ENCODE data around the gene MYL2. TPM values are rescaled to one million over a fixed set of nuclear protein-coding genes. Genes with fewer than 3 reads are reported as not detected.

MYL2 gene
- total and polyA plus RNA-seq, 9 of the 15 experiments (the other 6 are each of a cell fraction or from before 2014, with no cell fraction given) = not detected

- TF ChIP-seq REST (IDR thresholded peaks at IDR 0.05; ENCODE audit: borderline replicate concordance) (0 out of 2 replicates have a peak, but pooled peaks have one; percentile 3), REST (CRISPR knock-in tag; IDR thresholded peaks at IDR 0.05; ENCODE audit: low read depth) (no peak), ZNF23 (CRISPR knock-in tag; IDR thresholded peaks at IDR 0.05) (peak; percentile 79), ZBTB17 (CRISPR knock-in tag; IDR thresholded peaks at IDR 0.05) (peak; percentile 91), MEF2A (IDR thresholded peaks at IDR 0.05; ENCODE audit: control insufficient read depth, low read depth, low read length) (no peak)
Measured at GRCh38 chr12:110934093-110934852, 13.9 kb upstream of the MYL2 start (continued).
